Activated T-cell treated with anti-CD3 and anti-CD28 coated beads, Interleukin-2, amount 50 U/mL, for 4 hours (primary cell): ENCODE measurements around the gene ETV3. TPM values are rescaled to one million over a fixed set of nuclear protein-coding genes. Genes with fewer than 3 reads are reported as not detected.

Experiments used
- ATAC-seq, 2 donors: fragments of 200-7000 bp; cut with Tn5 transposase; one replicate each; pipeline ENCODE4 v1.10.0; 2021
- DNase-seq: peaks from one replicate; pipeline ENCODE4 v3.0.0-alpha.2; 2020
- H3K27me3 Mint-ChIP-seq: one replicate; pipeline ENCODE4 v1.8.0; 2021; ENCODE audit warnings: low read depth, mixed read lengths
- H3K36me3 Mint-ChIP-seq: one replicate; pipeline ENCODE4 v1.8.0; 2022; ENCODE audit warnings: mixed read lengths; ENCODE audit not compliant: insufficient read depth
- H3K4me1 Mint-ChIP-seq: one replicate; pipeline ENCODE4 v1.8.0; 2021; ENCODE audit warnings: low read depth, mixed read lengths
- H3K4me3 Mint-ChIP-seq: one replicate; pipeline ENCODE4 v1.8.0; 2021; ENCODE audit warnings: mild to moderate bottlenecking, moderate library complexity, mixed read lengths
- H3K9me3 Mint-ChIP-seq: one replicate; pipeline ENCODE4 v1.8.0; 2021; ENCODE audit warnings: mixed read lengths
- total RNA-seq, 3 donors: library from RNA; stranded (reverse); gene quantifications; one replicate each; pipeline ENCODE4 v1.2.1, GENCODE V29; 2021

Gene ETV3
- total RNA-seq, 3 donors from 2014 or later: 20.3 to 23.5 (median 21.2) TPM

GRCh38 chr1:157115851-157116736, 22.1 kb downstream of the ETV3 start:
- DNase-seq (no peak), ATAC-seq (no peak)
- Mint-ChIP-seq H3K9me3 (no peaks in the 10 kb centered on the region), H3K4me3 (no peak overlapping the region), H3K4me1 (peaks cover 8% of the 10 kb centered on the region), H3K27me3 (peaks cover 4% of the 10 kb centered on the region), H3K36me3 (peaks cover 4% of the 10 kb centered on the region)

- DNase-seq: no peak
- no peak overlapping the region for H3K4me3 Mint-ChIP-seq
- no peak for ATAC-seq
- peaks cover 8% of the 10 kb centered on the region for H3K4me1 Mint-ChIP-seq
- peaks cover 3% of the 10 kb centered on the region for H3K36me3 Mint-ChIP-seq
- no peaks in the 10 kb centered on the region for H3K9me3 Mint-ChIP-seq
- H3K27me3 Mint-ChIP-seq: peaks cover 7% of the 10 kb centered on the region
Observed at GRCh38 chr1:157115429-157115838, 22.8 kb downstream of the ETV3 start.

DNA sequence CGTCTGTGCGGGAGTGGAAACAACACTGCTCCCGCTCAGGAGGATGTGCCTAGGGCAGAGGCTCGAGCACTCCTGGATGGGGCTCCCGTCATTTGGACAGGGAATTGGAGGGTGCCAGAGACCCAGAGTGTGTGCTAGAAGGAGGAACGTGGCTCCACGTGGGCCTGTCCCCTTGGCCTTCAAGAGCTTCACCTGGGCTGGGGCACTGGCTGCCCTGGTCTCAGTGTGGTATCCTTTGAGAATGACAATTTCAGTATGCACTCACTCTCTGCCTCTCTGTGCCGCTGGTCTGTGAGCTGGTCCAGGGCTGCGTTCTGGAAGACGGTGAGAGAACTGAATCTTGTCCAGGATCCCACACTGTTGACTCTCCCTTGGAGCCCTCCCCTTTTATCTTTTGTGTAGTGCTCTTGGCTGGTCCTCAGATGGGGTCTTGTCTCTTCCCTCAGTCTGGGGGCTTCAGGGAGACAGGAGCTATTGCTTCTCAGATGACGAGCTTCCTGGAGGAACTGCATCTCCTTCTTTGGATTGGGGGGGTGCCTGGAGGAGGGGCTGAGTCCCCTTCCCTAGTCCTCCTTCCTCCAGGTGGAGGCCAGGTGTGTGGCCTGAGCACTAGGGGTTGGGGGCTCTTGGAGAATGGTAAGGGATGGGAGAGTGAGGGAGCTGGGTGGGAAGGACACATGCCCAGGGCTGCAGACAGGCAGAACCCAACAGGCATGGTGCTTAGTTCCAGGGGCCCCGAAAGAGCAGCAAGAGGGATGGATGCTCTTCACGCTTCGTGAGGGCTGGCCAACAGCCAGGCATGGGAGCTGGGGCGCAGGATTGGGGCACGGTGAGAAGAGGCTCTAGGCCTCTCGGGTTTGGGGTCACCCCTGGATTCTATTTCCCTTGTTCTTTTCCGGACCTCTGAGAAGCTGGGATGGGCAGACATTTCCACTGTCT, 23.7 kb downstream of the ETV3 start:
- Mint-ChIP-seq H3K4me3 (no peak overlapping the region), H3K27me3 (peaks cover 7% of the 10 kb centered on the region), H3K9me3 (no peaks in the 10 kb centered on the region), H3K36me3 (no peaks in the 10 kb centered on the region), H3K4me1 (peaks cover 8% of the 10 kb centered on the region)
- no peak for ATAC-seq
- DNase-seq: no peak

- no peaks in the 10 kb centered on the region for H3K9me3 Mint-ChIP-seq
- H3K36me3 Mint-ChIP-seq: no peaks in the 10 kb centered on the region
- ATAC-seq (no peak), DNase-seq (no peak)
- H3K4me3 Mint-ChIP-seq: no peak overlapping the region
- peaks cover 8% of the 10 kb centered on the region for H3K4me1 Mint-ChIP-seq
- H3K27me3 Mint-ChIP-seq: peaks cover 13% of the 10 kb centered on the region
Observed at GRCh38 chr1:157113631-157114030, 24.6 kb downstream of the ETV3 start.

DNA sequence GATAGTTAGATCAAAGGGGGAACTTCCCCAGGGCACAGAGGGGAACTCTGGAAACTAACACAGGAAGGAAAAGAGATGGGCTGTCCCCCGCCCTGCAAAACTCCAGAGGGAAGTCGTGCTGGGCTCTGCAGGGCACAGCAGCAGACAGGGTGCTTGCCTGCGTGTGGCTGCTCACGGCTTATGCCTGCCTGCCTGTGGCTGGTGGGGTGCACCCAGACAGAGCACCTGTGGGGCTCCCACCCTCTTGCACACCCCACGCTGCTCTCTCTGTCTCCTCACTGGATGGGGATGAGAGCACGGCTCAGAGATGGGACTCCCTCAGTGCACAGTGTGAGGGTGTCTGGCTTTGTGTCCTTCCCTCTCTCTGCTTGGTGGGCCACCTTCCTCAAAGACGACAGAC, 25.1 kb downstream of the ETV3 start:
- no peaks in the 10 kb centered on the region for H3K36me3 Mint-ChIP-seq

GRCh38 chr1:157112186-157112867, 25.9 kb downstream of the ETV3 start:
- no peak for ATAC-seq
- no peaks in the 10 kb centered on the region for H3K9me3 Mint-ChIP-seq
- no peaks in the 10 kb centered on the region for H3K36me3 Mint-ChIP-seq
- H3K4me1 Mint-ChIP-seq: peaks cover 4% of the 10 kb centered on the region
- no peak overlapping the region for H3K4me3 Mint-ChIP-seq
- DNase-seq: no peak
- H3K27me3 Mint-ChIP-seq: peaks cover 25% of the 10 kb centered on the region

More for the DNA sequence above, 25.1 kb downstream of the ETV3 start:
- H3K4me3 Mint-ChIP-seq: no peak overlapping the region
- DNase-seq (no peak), ATAC-seq (no peak)
- no peaks in the 10 kb centered on the region for H3K9me3 Mint-ChIP-seq
- H3K4me1 Mint-ChIP-seq: peaks cover 8% of the 10 kb centered on the region
- peaks cover 17% of the 10 kb centered on the region for H3K27me3 Mint-ChIP-seq

- Mint-ChIP-seq H3K27me3 (peaks cover 31% of the 10 kb centered on the region), H3K36me3 (no peaks in the 10 kb centered on the region), H3K4me1 (no peaks in the 10 kb centered on the region), H3K4me3 (no peak overlapping the region), H3K9me3 (no peaks in the 10 kb centered on the region)
- ATAC-seq (no peak), DNase-seq (no peak)
Observed at GRCh38 chr1:157111396-157112165, 26.6 kb downstream of the ETV3 start.

DNA sequence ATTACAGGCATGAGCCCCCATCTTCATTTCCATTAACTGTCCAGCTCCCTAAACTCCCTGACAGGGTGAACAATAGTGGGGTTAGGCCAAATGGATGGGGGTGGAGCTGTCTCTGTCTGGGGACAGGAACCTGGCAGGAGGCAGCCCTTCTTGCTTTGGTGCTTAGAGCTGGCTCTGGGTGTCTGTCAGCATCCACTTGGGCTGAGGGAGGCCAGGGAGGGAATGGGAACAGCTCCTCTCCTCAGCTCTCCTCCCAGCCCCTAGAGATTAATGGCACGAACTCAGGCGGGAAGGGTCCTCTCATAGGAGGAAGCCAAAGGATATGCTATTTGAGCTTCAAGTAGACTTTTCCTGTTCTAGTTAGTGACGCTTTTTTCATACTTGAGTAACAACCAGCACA, 27.5 kb downstream of the ETV3 start:
- Mint-ChIP-seq H3K4me3 (no peak overlapping the region), H3K4me1 (no peaks in the 10 kb centered on the region), H3K27me3 (peaks cover 35% of the 10 kb centered on the region), H3K36me3 (no peaks in the 10 kb centered on the region), H3K9me3 (no peaks in the 10 kb centered on the region)
- DNase-seq: no peak
- ATAC-seq: no peak

DNA sequence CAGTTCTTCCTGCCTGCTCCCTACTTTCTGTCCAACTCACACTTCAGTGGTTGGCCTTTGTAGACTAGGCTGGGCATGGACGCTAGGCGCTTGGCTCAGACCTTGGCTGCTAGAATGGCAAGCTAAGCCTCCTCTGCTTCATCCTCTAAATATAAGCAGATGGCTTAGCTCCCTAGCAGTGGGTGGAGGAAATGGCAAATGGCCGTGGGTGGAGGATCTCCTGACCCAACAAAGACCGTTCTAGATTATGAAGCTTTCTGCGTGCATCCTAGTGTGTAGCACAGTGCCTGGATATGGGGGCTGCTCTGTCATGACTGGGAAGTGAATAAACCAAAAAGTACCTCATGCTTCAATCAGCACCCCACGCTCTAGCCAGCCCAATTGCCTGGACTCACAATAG, 28.2 kb downstream of the ETV3 start:
- no peak overlapping the region for H3K4me3 Mint-ChIP-seq
- peaks cover 38% of the 10 kb centered on the region for H3K27me3 Mint-ChIP-seq
- H3K4me1 Mint-ChIP-seq: no peaks in the 10 kb centered on the region
- no peaks in the 10 kb centered on the region for H3K36me3 Mint-ChIP-seq
- ATAC-seq (no peak), DNase-seq (no peak)
- no peaks in the 10 kb centered on the region for H3K9me3 Mint-ChIP-seq

DNA sequence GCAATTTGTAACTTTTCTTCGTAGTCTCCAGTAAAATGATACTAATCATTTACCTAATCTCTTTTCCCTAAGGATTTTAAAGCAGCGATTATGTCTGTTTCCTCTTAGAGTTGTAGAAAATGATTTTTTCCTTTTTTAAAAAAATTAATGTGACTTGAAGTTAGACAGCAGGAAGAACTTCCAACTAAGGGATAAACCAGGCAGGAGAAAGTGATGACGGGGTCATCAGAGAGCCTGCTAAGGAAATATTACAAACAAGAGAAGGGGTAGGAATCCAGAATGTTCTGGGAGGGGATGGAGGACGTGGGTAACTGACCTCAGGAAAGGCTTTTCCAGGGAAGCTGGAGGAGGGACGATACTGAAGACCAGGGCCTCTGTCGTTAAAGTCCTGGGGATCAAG, 29.7 kb downstream of the ETV3 start:
- DNase-seq: no peak
- Mint-ChIP-seq H3K4me1 (peaks cover 2% of the 10 kb centered on the region), H3K4me3 (no peak overlapping the region), H3K27me3 (peaks cover 38% of the 10 kb centered on the region), H3K9me3 (no peaks in the 10 kb centered on the region), H3K36me3 (no peaks in the 10 kb centered on the region)
- ATAC-seq: no peak

DNA sequence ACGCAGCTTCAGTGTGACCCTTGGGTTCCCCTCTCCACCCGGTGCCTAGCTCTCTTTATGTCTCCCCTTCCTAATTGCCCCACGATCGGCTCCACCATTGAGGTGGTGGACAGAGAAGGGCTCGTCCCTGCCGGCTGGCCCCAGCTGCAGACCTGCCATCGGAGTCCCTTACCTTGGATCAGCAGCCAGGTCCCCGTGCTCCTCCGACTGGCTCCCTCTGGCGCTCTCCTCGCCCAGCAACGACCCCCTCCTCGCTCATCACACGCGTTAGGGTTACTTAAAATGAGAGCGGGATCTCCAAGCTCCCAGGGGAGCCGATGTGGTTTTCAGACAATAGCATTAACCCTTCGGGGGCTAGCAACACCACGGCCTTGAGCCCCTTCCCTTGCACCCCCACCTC, 30.5 kb downstream of the ETV3 start:
- DNase-seq (no peak), ATAC-seq (no peak)
- H3K4me3 Mint-ChIP-seq: no peak overlapping the region
- H3K9me3 Mint-ChIP-seq: no peaks in the 10 kb centered on the region
- H3K36me3 Mint-ChIP-seq: no peaks in the 10 kb centered on the region
- peaks cover 2% of the 10 kb centered on the region for H3K4me1 Mint-ChIP-seq
- peaks cover 38% of the 10 kb centered on the region for H3K27me3 Mint-ChIP-seq

- no peaks in the 10 kb centered on the region for H3K9me3 Mint-ChIP-seq
- no peak overlapping the region for H3K4me3 Mint-ChIP-seq
- DNase-seq (no peak), ATAC-seq (no peak)
- peaks cover 35% of the 10 kb centered on the region for H3K27me3 Mint-ChIP-seq
- peaks cover 2% of the 10 kb centered on the region for H3K4me1 Mint-ChIP-seq
- H3K36me3 Mint-ChIP-seq: no peaks in the 10 kb centered on the region
Observed at GRCh38 chr1:157106813-157107189, 31.4 kb downstream of the ETV3 start.

DNA sequence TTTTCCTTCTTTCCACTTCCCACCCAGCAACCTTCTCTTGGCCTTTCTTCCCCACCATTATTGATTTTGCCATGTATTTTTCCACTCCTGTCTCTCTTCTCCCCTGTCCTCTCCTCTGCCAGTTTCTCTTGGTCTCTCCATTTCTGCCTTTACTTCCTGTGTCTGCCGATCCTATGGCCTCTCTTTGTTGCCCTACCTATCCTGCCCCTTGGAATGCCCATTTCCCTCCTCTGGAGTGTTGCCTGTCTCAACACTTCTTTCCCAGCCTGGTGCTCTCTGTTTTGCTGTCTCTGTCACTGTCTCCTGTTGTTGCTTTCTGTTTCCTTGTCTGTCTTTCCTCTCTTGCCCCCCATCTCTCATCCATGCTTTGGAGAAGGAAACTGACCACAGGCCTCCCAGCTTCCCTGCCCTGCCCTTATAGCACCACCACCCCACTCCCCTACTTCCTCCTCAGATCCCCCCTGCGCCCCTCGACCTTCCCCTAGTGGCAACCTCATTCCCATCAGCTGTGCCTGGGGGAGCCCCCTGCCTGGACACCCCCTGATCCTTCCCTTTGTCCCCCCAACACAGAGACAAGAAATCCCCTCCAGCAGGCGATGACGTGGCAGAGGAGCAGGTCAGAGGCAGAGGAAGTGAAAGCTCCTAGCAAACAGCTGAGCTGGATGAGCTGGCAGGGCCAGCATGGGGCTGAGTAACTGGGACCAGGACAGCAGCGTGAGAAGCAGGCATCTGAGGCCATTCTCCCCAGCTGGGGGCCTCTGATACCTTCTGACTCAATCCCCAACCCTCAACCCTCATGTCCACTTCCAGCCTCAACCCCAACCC, 32.0 kb downstream of the ETV3 start:
- peaks cover 34% of the 10 kb centered on the region for H3K27me3 Mint-ChIP-seq
- H3K36me3 Mint-ChIP-seq: no peaks in the 10 kb centered on the region
- no peaks in the 10 kb centered on the region for H3K9me3 Mint-ChIP-seq
- no peak overlapping the region for H3K4me3 Mint-ChIP-seq
- no peak for DNase-seq
- ATAC-seq: peak; percentile 50 to 57
- H3K4me1 Mint-ChIP-seq: peaks cover 2% of the 10 kb centered on the region
